Spinal cord (tissue), 10 donors: ENCODE measurements around the gene SNPH. TPM values are rescaled to one million over a fixed set of nuclear protein-coding genes. Genes with fewer than 3 reads are reported as not detected.

Experiments
- DNase-seq, 6 donors: peaks; one replicate each; pipeline versions ENCODE4 v3.0.0 to v3.0.0-alpha.2; 2013 to 2015; ENCODE audit warnings: low spot score in 6 of 6, low read depth in 4 of 6
- H3K27ac ChIP-seq: one replicate; pipeline ENCODE4 v1.5.1; 2013; ENCODE audit warnings: low read depth, low read length, control low read depth
- H3K27me3 ChIP-seq: one replicate; pipeline ENCODE4 v1.6.1; 2013; ENCODE audit warnings: low read length; ENCODE audit not compliant: control insufficient read depth, insufficient read depth
- H3K36me3 ChIP-seq: one replicate; pipeline ENCODE4 v1.6.1; 2013; ENCODE audit warnings: low read length; ENCODE audit not compliant: control insufficient read depth, insufficient read depth
- H3K4me1 ChIP-seq: one replicate; pipeline ENCODE4 v1.6.1; 2013; ENCODE audit warnings: low read length; ENCODE audit not compliant: control insufficient read depth, insufficient read depth
- H3K4me3 ChIP-seq: one replicate; pipeline ENCODE4 v1.5.1; 2013; ENCODE audit warnings: low read depth, low read length, control low read depth
- H3K9me3 ChIP-seq: one replicate; pipeline ENCODE4 v1.6.1; 2013; ENCODE audit warnings: low read length; ENCODE audit not compliant: control insufficient read depth, insufficient read depth
- WGBS: methylation state at CpG from one replicate; pipeline ENCODE4 v1.1.5; 2013; ENCODE audit warnings: missing lambda C conversion rate; ENCODE audit not compliant: insufficient coverage; 5-methylcytosine and 5-hydroxymethylcytosine counted together
- polyA plus RNA-seq, 2 donors: library from polyadenylated mRNA; unstranded; fragments of 120-200 nt; gene quantifications; one replicate each; pipeline ENCODE4 v1.2.1, GENCODE V29; 2013; ENCODE audit not compliant: insufficient read length in 2 of 2
- total RNA-seq, 2 donors: library from RNA; depleted of rRNA in 1 of 2; stranded (reverse); fragments of 120-200 nt in 1 of 2; fragments of >200 nt in 1 of 2; gene quantifications; one replicate each; pipeline versions ENCODE4 v1.2.3 to v1.2.4, GENCODE V29; 2013 to 2014
- donor health status: healthy.

SNPH gene
- total and polyA plus RNA-seq, 4 donors = 12.2 to 46.7 (median 33.9) TPM

GRCh38 chr20:1320016-1320415 is 53.9 kb downstream of the SNPH start:
- H3K27ac ChIP-seq = no peak overlapping the region
- no peak for DNase-seq
- no peak overlapping the region for H3K4me3 ChIP-seq
- H3K27me3 ChIP-seq = no peaks in the 10 kb centered on the region
- H3K36me3 ChIP-seq = no peaks in the 10 kb centered on the region
- no peaks in the 10 kb centered on the region for H3K9me3 ChIP-seq
- WGBS = 87% methylated on average over 6 of the region's 6 CpGs
- H3K4me1 ChIP-seq = peaks cover 4% of the 10 kb centered on the region

DNA sequence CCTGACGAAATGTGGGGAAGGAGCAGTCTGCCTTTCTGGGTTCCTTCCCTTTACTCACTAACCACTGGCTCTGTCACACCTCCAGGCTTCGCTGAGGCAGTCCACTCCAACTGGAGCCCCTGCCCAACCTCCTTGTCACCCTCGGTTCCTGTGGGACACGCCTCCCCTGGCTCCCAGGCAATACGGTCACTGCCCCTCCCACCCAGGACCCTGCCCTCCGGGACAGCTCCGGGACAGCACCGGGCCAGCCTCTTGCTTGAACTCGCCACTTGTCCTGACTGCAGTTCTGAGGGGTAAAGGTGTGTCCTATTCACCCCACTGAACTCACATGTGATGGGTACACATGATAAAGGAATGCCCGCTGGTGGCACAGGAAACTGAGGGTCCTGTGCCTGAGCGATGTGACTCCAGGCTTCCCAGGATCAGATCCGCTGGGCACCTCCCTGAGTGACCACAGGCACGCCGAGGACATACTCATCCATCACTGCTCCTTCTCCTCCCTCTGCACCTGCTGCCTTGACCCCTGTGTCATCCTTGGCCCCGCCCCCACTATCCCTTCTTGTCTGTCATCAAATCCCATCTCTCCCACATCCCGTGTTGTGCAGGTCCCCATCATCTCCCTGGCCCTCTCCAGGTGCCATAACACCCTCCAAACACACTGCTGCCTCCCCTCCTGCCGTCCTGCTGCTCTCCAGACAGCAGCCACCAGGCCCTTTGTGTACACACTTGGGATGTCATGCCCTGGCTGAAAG is 55.0 kb downstream of the SNPH start:
- Histone ChIP-seq H3K36me3 (no peaks in the 10 kb centered on the region), H3K4me1 (peaks cover 9% of the 10 kb centered on the region), H3K4me3 (no peak overlapping the region), H3K27me3 (no peaks in the 10 kb centered on the region), H3K9me3 (no peaks in the 10 kb centered on the region), H3K27ac (no peak overlapping the region)
- WGBS = 63% methylated on average over 14 of the region's 17 CpGs
- DNase-seq = no peak

- no peak overlapping the region for H3K4me3 ChIP-seq
- no peaks in the 10 kb centered on the region for H3K36me3 ChIP-seq
- 68% methylated on average over 4 of the region's 4 CpGs for WGBS
- H3K27me3 ChIP-seq = no peaks in the 10 kb centered on the region
- H3K9me3 ChIP-seq = no peaks in the 10 kb centered on the region
- DNase-seq = no peak
- peaks cover 10% of the 10 kb centered on the region for H3K4me1 ChIP-seq
- H3K27ac ChIP-seq = no peak overlapping the region
Measured at GRCh38 chr20:1321654-1321939, 55.5 kb downstream of the SNPH start.

GRCh38 chr20:1322511-1323245 is 56.6 kb downstream of the SNPH start:
- H3K4me3 ChIP-seq = no peak overlapping the region
- peaks cover 16% of the 10 kb centered on the region for H3K4me1 ChIP-seq
- peak overlapping the region; percentile 58 for H3K27ac ChIP-seq
- no peaks in the 10 kb centered on the region for H3K9me3 ChIP-seq
- no peaks in the 10 kb centered on the region for H3K27me3 ChIP-seq
- DNase-seq = no peak
- H3K36me3 ChIP-seq = no peaks in the 10 kb centered on the region
- WGBS = 81% methylated on average over 7 of the region's 11 CpGs

DNA sequence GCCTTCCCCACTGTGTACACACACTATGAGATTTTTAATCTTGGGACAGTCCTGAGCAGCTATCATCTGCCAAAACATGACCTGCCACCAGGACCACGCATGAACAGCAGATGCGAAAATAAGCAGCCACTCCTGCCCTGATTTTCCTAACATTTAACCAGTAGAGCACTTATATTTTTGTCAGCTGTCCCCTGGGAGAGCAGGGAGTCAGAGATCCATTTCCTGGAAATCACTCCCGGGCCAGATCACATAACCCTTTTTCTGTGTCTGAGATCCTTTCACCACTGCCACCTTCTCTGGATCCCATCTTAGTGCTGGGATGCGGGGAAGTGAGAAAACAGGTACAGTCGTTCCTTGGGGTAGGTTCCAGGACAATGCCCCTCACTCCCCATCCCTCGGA is 57.2 kb downstream of the SNPH start:
- H3K9me3 ChIP-seq = no peaks in the 10 kb centered on the region
- peak overlapping the region; percentile 58 for H3K27ac ChIP-seq
- H3K4me1 ChIP-seq = peaks cover 21% of the 10 kb centered on the region
- no peaks in the 10 kb centered on the region for H3K27me3 ChIP-seq
- H3K4me3 ChIP-seq = no peak overlapping the region
- WGBS = 81% methylated on average over 2 of the region's 6 CpGs
- H3K36me3 ChIP-seq = no peaks in the 10 kb centered on the region
- DNase-seq = no peak

DNA sequence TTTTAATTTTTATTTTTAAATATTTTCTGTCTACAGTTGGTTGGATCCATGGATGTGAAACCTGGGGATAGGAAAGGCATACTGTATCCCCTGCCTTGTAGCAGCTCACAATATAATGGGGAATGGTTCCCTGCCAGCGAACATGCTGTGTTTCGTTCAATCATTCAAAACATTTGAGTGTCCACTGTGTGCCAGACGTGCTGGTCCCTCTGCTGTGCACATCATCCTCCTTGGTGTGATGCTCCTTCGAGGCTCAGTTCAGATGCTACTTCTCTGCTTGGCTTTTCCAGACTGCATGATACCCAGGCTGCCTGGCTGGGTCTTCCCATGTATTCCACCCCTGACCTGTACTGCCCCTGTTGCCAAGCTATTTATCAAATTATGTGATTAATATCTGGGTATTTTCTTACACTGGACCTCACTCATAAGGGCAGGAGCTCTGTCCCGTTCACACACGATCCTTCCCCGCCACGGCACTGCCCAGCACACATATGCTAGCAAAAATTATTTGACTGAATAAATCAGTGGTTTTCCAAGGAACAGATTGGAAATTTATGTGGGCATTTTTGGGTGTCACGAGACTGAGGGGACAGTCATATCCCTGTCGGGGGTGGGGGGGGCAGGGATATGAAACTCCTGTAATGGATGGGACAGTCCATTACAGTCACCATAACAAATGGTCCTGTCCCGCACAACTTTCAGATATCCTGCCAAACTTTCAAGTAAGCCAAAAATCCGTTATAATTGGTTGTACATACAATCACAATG is 57.9 kb downstream of the SNPH start:
- 74% methylated on average over 6 of the region's 12 CpGs for WGBS
- Histone ChIP-seq H3K4me1 (peaks cover 27% of the 10 kb centered on the region), H3K36me3 (peaks cover 3% of the 10 kb centered on the region), H3K27ac (no peak overlapping the region), H3K4me3 (no peak overlapping the region), H3K27me3 (no peaks in the 10 kb centered on the region), H3K9me3 (no peaks in the 10 kb centered on the region)
- DNase-seq = no peak

GRCh38 chr20:1324598-1325172 is 58.6 kb downstream of the SNPH start:
- Histone ChIP-seq H3K9me3 (no peaks in the 10 kb centered on the region), H3K36me3 (peaks cover 4% of the 10 kb centered on the region), H3K27me3 (no peaks in the 10 kb centered on the region), H3K4me1 (peaks cover 30% of the 10 kb centered on the region), H3K27ac (peak overlapping the region; percentile 95), H3K4me3 (peak overlapping the region; percentile 95)
- WGBS = 0% methylated on average over 7 of the region's 15 CpGs
- DNase-seq = no peak

DNA sequence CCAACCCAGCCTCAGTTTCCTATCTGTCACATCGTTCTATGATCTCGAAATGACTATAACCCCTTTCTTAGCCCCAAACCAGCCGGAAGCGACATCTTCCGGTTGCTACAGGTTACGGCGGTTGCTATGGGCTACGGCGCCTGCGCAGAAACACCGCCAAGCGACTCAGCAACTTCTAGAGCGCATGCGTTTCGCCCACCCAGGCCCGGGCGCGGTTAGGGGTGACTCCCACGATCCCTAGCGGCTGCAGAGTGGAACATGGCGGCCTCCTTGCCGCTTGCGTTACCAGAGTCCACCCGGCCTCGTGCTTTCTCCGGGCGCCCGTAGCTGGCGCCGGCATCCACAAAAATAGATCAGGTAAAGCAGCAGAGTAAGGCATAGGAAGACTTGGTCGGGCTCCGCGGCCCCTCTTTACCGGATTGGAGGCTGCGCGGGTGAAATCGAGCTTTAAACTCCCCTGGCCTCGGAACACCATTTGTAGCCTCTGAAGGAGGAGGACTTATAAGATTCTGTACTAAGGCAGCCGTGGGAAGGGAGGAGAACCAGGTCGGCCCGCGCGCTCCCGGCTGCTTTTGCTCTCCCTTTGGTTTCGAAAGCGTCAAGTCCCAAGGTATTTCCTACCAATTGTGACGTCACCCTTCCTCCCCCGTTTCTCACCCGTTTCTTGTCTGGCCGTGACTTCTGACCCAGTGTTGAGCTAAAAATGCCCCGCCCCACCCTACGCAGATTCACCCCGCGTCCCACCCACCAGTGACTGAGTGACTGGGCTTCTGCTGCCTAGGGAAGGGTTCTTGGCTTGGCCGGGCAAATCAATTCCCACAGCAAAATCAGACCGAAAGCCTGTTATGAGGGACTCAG is 59.3 kb downstream of the SNPH start:
- Histone ChIP-seq H3K4me1 (peaks cover 30% of the 10 kb centered on the region), H3K9me3 (no peaks in the 10 kb centered on the region), H3K36me3 (peaks cover 4% of the 10 kb centered on the region), H3K27me3 (no peaks in the 10 kb centered on the region), H3K27ac (peak overlapping the region; percentile 95), H3K4me3 (peak overlapping the region; percentile 95)
- WGBS = under 1% methylated on average over 51 of the region's 56 CpGs
- DNase-seq = peak; percentile 90 to 100 (median 96)
